BJ (cell line): Measurements from ENCODE around the gene ADRM1. TPM values are rescaled to one million over a fixed set of nuclear protein-coding genes. Genes with fewer than 3 reads are reported as not detected.

ENCODE experiments used
- CTCF ChIA-PET: fragments of 350-600 bp; formaldehyde crosslinking; extraction: SDS; loops from one replicate; lab custom pipeline; 2021; ENCODE audit warnings: antibody characterized with exemption, inconsistent platforms; lab: Yijun Ruan, JAX
- POLR2A ChIA-PET: fragments of 300-600 bp; sonication (Branson Sonifier 250); formaldehyde crosslinking; extraction: SDS; loops from one replicate; lab custom pipeline; 2021; ENCODE audit warnings: antibody characterized with exemption; lab: Charles Lee
- DNase-seq: peaks from one replicate; pipeline ENCODE4 v3.0.0-alpha.2; 2011; ENCODE audit warnings: low read depth
- H3K27me3 ChIP-seq: 2 replicates; pipeline ENCODE4 v1.6.0; 2011; ENCODE audit warnings: low read length; ENCODE audit not compliant: control insufficient read depth, insufficient read depth
- H3K36me3 ChIP-seq: 2 replicates; pipeline ENCODE4 v1.5.1; 2011; ENCODE audit warnings: low read length; ENCODE audit not compliant: control insufficient read depth, insufficient read depth
- H3K4me3 ChIP-seq: 2 replicates; pipeline ENCODE4 v1.5.1; 2011; ENCODE audit warnings: low read depth, mild to moderate bottlenecking, control low read depth, low read length
- polyA plus RNA-seq: library from polyadenylated mRNA; depleted of rRNA; stranded (reverse); fragments of >200 nt; gene quantifications from 2 replicates; pipeline ENCODE4 v1.2.3, GENCODE V29; 2011
- TF ChIP-seq, protein P1 (sequence below): IDR thresholded peaks from 2 replicates; pipeline ENCODE4 v1.5.1; 2011; ENCODE audit warnings: low read depth, mild to moderate bottlenecking, control low read depth, inconsistent platforms, low read length, moderate library complexity; ENCODE audit not compliant: insufficient read depth

Gene ADRM1
- polyA plus RNA-seq, 1 experiment: 115 TPM

GRCh38 chr20:62351469-62352401, 48.9 kb downstream of the ADRM1 start:
- H3K4me3 ChIP-seq: no peak overlapping the region
- H3K36me3 ChIP-seq: peaks cover under 1% of the 10 kb centered on the region; the same call in 1 of the 2 replicates
- H3K27me3 ChIP-seq: no peaks in the 10 kb centered on the region
- POLR2A ChIA-PET: no interaction called here
- TF ChIP-seq, protein P1, sequence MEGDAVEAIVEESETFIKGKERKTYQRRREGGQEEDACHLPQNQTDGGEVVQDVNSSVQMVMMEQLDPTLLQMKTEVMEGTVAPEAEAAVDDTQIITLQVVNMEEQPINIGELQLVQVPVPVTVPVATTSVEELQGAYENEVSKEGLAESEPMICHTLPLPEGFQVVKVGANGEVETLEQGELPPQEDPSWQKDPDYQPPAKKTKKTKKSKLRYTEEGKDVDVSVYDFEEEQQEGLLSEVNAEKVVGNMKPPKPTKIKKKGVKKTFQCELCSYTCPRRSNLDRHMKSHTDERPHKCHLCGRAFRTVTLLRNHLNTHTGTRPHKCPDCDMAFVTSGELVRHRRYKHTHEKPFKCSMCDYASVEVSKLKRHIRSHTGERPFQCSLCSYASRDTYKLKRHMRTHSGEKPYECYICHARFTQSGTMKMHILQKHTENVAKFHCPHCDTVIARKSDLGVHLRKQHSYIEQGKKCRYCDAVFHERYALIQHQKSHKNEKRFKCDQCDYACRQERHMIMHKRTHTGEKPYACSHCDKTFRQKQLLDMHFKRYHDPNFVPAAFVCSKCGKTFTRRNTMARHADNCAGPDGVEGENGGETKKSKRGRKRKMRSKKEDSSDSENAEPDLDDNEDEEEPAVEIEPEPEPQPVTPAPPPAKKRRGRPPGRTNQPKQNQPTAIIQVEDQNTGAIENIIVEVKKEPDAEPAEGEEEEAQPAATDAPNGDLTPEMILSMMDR: no peak
- no peak for DNase-seq
- CTCF ChIA-PET: no interaction called here

- no peak for DNase-seq
- Histone ChIP-seq H3K4me3 (no peak overlapping the region), H3K27me3 (no peaks in the 10 kb centered on the region), H3K36me3 (no peaks in the 10 kb centered on the region)
- TF ChIP-seq, protein P1: no peak
- ChIA-PET CTCF (no interaction called here), POLR2A (no interaction called here)
Observed at GRCh38 chr20:62352402-62353288, 49.8 kb downstream of the ADRM1 start.

DNA sequence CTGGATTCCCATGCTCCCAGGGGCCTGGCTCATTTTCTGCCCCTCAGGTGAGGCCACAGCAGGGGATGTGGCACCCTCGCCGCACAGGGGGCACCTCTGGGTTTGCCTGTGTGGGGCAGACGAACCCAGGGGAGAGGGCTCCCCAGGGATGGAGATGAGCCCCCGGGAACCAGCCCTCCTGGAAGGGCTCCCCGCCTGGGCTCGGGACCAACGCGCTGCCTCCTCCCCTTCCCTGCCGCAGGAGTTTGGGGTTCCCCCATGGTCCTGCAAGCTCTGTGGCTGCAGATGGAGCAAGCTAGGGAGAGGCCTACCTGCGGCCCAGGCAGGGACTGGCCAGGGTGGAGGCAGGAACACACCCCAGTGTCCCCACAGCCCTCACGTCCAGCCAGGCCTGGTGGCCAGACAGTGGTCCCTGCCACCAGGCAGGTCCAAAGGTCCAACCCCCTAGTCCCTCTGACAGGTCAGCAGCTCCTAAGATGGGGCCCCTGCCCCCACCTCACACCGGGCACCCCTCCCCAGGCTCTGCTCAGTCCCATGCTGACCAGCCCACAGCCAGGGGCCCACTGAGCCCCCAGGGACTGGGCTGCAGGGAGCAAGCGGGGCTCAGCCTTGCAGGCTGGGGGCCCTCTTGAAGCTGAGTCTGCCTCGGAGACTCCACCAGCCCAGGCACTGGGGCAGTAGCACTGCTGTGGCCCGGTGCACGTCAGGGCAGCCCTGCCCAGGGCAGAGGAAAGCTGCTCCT, 50.7 kb downstream of the ADRM1 start:
- no peak for DNase-seq
- no peaks in the 10 kb centered on the region for H3K36me3 ChIP-seq
- POLR2A ChIA-PET: no interaction called here
- H3K27me3 ChIP-seq: no peaks in the 10 kb centered on the region
- no peak overlapping the region for H3K4me3 ChIP-seq
- CTCF ChIA-PET: no interaction called here
- TF ChIP-seq, protein P1: no peak

- H3K4me3 ChIP-seq: no peak overlapping the region
- ChIA-PET POLR2A (no interaction called here), CTCF (no interaction called here)
- no peaks in the 10 kb centered on the region for H3K27me3 ChIP-seq
- H3K36me3 ChIP-seq: no peaks in the 10 kb centered on the region
- TF ChIP-seq, protein P1: no peak
- DNase-seq: no peak
Observed at GRCh38 chr20:62354031-62354808, 51.4 kb downstream of the ADRM1 start.
